ENCODE results near the gene CCDC70. TPM values are rescaled to one million over a fixed set of nuclear protein-coding genes. Genes with fewer than 3 reads are reported as not detected.

CCDC70 gene
- total RNA-seq, 4 donors from 2014 or later, result not detected

DNA sequence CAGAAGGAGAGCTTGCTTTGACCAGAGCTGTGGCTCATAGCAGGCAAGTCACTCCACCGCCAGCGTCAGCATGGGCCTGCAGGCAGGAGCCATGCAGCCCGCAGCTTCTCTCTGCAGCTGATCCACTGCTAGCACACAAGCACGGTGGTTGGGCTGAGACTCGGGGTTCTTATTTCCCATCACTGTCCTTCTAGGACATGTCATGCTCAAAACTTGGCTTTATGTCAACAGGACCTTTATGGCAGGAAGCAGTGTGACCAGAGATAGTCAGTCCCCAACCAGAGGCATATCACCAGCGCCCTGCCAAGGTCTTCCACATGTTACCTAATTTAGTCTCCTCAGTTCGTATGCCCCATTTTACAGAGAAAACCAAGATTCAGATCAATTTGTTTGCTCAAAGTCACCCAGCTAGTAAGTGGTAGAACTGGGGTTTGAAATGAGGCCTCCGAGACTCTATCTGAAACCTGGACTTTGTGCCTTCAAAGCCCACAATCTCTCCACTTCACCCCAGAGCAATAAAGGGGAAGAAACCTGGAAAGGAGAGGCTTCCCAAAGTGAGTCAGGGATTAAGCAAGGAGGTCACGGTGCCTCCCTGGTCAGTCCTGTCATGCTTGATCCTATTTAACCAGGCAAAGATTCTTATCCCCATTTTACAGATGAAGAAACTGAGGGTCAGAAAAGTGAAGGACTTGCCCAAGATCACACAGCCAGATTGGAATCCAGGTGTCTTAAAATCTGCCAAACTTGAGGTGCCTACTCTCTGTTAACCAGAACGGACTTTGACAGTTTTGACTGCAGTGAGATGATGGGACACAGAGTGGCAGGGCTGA, 21.8 kb upstream of the CCDC70 start:
- Histone ChIP-seq H3K4me1 (peaks cover 0 to 1% (median 0%) of the 10 kb centered on the region in 3 donors), H3K9me3 (no peaks in the 10 kb centered on the region), H3K4me3 (no peak overlapping the region), H3K27me3 (no peaks in the 10 kb centered on the region), H3K27ac (no peak overlapping the region), H3K36me3 (no peaks in the 10 kb centered on the region)
- ATAC-seq, result no peak
- WGBS, 2 donors (ENCODE audit: low coverage in 1 of 2), result 77 to 82% methylated on average over 5 to 7 of the region's 10 CpGs
- TF ChIP-seq EP300 (IDR thresholded peaks at IDR 0.05) (no peak), POLR2AphosphoS5 (IDR thresholded peaks at IDR 0.05) (no peak), POLR2A (IDR thresholded peaks at IDR 0.05) (no peak)
- TF ChIP-seq, protein P1, sequence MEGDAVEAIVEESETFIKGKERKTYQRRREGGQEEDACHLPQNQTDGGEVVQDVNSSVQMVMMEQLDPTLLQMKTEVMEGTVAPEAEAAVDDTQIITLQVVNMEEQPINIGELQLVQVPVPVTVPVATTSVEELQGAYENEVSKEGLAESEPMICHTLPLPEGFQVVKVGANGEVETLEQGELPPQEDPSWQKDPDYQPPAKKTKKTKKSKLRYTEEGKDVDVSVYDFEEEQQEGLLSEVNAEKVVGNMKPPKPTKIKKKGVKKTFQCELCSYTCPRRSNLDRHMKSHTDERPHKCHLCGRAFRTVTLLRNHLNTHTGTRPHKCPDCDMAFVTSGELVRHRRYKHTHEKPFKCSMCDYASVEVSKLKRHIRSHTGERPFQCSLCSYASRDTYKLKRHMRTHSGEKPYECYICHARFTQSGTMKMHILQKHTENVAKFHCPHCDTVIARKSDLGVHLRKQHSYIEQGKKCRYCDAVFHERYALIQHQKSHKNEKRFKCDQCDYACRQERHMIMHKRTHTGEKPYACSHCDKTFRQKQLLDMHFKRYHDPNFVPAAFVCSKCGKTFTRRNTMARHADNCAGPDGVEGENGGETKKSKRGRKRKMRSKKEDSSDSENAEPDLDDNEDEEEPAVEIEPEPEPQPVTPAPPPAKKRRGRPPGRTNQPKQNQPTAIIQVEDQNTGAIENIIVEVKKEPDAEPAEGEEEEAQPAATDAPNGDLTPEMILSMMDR (IDR thresholded peaks at IDR 0.05), result no peak

- TF ChIP-seq POLR2A (IDR thresholded peaks at IDR 0.05), result no peak
- no peak for TF ChIP-seq POLR2AphosphoS5 (IDR thresholded peaks at IDR 0.05)
- no peak for TF ChIP-seq EP300 (IDR thresholded peaks at IDR 0.05)
- TF ChIP-seq, protein P1 (IDR thresholded peaks at IDR 0.05), result no peak
- Histone ChIP-seq H3K27me3 (no peaks in the 10 kb centered on the region), H3K36me3 (no peaks in the 10 kb centered on the region), H3K27ac (no peak overlapping the region), H3K4me1 (peaks cover 0 to 6% (median 0%) of the 10 kb centered on the region in 3 donors), H3K4me3 (no peak overlapping the region), H3K9me3 (no peaks in the 10 kb centered on the region)
- ATAC-seq, result no peak
- WGBS, 2 donors (ENCODE audit: low coverage in 1 of 2), result 89% methylated on average over 4 of the region's 6 CpGs
Observed at GRCh38 chr13:51840917-51841316, 20.9 kb upstream of the CCDC70 start.

- Histone ChIP-seq H3K9me3 (no peaks in the 10 kb centered on the region), H3K27me3 (no peaks in the 10 kb centered on the region), H3K4me1 (peaks cover 0 to 6% (median 0%) of the 10 kb centered on the region in 3 donors), H3K4me3 (no peak overlapping the region), H3K36me3 (no peaks in the 10 kb centered on the region), H3K27ac (no peak overlapping the region)
- ATAC-seq, result no peak
- TF ChIP-seq, protein P1 (IDR thresholded peaks at IDR 0.05), result no peak
- TF ChIP-seq POLR2A (IDR thresholded peaks at IDR 0.05) (no peak), POLR2AphosphoS5 (IDR thresholded peaks at IDR 0.05) (no peak), EP300 (IDR thresholded peaks at IDR 0.05) (no peak)
- WGBS, 2 donors (ENCODE audit: low coverage in 1 of 2), result 65 to 77% methylated on average over 5 to 6 of the region's 6 CpGs
Observed at GRCh38 chr13:51841732-51842131, 20.0 kb upstream of the CCDC70 start.

GRCh38 chr13:51843529-51843928, 18.2 kb upstream of the CCDC70 start:
- TF ChIP-seq, protein P1 (IDR thresholded peaks at IDR 0.05), result no peak
- no peak for TF ChIP-seq POLR2A (IDR thresholded peaks at IDR 0.05)
- no peak for TF ChIP-seq POLR2AphosphoS5 (IDR thresholded peaks at IDR 0.05)
- TF ChIP-seq EP300 (IDR thresholded peaks at IDR 0.05), result no peak
- H3K4me1 ChIP-seq, result peaks cover 0 to 6% (median 0%) of the 10 kb centered on the region in 3 donors
- 64 to 92% methylated on average over 2 to 3 of the region's 3 CpGs for WGBS, 2 donors (ENCODE audit: low coverage in 1 of 2)

More at GRCh38 chr13:51843529-51843928, 18.2 kb upstream of the CCDC70 start:
- Histone ChIP-seq H3K27ac (no peak overlapping the region), H3K27me3 (no peaks in the 10 kb centered on the region), H3K4me3 (no peak overlapping the region), H3K36me3 (no peaks in the 10 kb centered on the region), H3K9me3 (no peaks in the 10 kb centered on the region)
- ATAC-seq, result no peak
